ENCODE data around the gene XRCC6. TPM values are rescaled to one million over a fixed set of nuclear protein-coding genes. Genes with fewer than 3 reads are reported as not detected.

Gene XRCC6
- total and polyA plus RNA-seq, 9 of the 15 experiments (the other 6 are each of a cell fraction or from before 2014, with no cell fraction given) = 151 to 440 (median 318) TPM

DNA sequence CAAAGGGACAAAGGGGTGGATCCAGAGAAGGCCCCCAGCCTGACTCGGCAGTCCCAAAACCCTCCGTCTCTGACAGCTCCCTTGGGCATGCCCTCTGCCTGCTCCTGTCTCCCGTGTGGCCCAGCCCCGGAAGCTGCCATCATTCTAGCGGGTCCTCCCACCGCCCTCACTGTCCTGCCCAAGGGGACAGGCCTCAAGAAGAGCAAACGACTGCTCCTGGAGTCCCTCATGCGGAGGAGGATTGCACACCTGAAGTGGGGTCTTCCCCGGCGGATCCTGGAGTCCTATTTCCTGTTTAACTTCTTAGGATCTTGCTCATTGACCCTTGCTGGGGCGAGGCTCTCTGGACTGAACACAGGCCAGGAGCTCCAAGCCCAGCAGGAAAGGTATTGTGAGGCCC, 75.6 kb downstream of the XRCC6 start:
- in situ Hi-C loops (cut with MboI) (loop anchor here (5.0 kb wide), 1 partner anchor 246 kb away; no protein-coding TSS in a partner anchor), intact Hi-C loops (cut with micrococcal nuclease) (loop anchor here (1.0 to 5.0 kb wide), 2 partner anchors 51 to 245 kb away; no protein-coding TSS in a partner anchor)
- DNase-seq (ENCODE audit: extremely low read depth in 1 of 4, low spot score in 3 of 4) = no peak
- Histone ChIP-seq H3K27ac (ENCODE audit: extremely low read depth, low read depth, low read length) (no peak overlapping the region), H3K36me3 (ENCODE audit: control insufficient read depth, insufficient read depth, low read length) (peaks cover 9% of the 10 kb centered on the region; the same call in 2 of the 3 replicates), H3K27me3 (ENCODE audit: control insufficient read depth in 2 of 2, insufficient read depth in 2 of 2, low read length in 2 of 2) (no peaks in the 10 kb centered on the region), H3K9me3 (replicated peaks; ENCODE audit: control insufficient read depth, insufficient read depth, low read depth, low read length) (no peaks in the 10 kb centered on the region), H3K4me2 (ENCODE audit: insufficient read depth, low read length) (no peak overlapping the region; the same call in 1 of the 2 replicates), H3K4me1 (replicated peaks in 1 of 2; ENCODE audit: control insufficient read depth in 2 of 2, insufficient read depth in 2 of 2, low read length in 2 of 2) (peaks cover 2 to 18% of the 10 kb centered on the region in 2 experiments; a peak in 2 of 5 replicates), H3K9me1 (ENCODE audit: control insufficient read depth, insufficient read depth, low read length) (no peaks in the 10 kb centered on the region), H3K79me2 (ENCODE audit: control insufficient read depth, insufficient read depth, low read length) (no peaks in the 10 kb centered on the region), H3K4me3 (no peak overlapping the region), H4K20me1 (replicated peaks; ENCODE audit: control insufficient read depth, insufficient read depth, low read length) (no peaks in the 10 kb centered on the region; the same call in none of the 2 replicates), H3K9ac (ENCODE audit: insufficient read depth in 1 of 2, low read depth in 2 of 2, low read length in 2 of 2) (peak overlapping the region in 1 of 2 experiments; percentile 77; a peak in 2 of 4 replicates), H2AFZ (ENCODE audit: low read depth, low read length) (peak overlapping the region; percentile 60)
- ATAC-seq = peak; percentile 54
- FAIRE-seq = no peak
- TF ChIP-seq ZFX (CRISPR knock-in tag; IDR thresholded peaks at IDR 0.05) (peak; percentile 26; the same call in 1 of the 2 replicates), SREBF1 (IDR thresholded peaks at IDR 0.05; ENCODE audit: borderline replicate concordance, low read depth, low read length) (no peak), ZBTB17 (CRISPR knock-in tag; IDR thresholded peaks at IDR 0.05) (no peak)
- TF ChIP-seq, protein P1, sequence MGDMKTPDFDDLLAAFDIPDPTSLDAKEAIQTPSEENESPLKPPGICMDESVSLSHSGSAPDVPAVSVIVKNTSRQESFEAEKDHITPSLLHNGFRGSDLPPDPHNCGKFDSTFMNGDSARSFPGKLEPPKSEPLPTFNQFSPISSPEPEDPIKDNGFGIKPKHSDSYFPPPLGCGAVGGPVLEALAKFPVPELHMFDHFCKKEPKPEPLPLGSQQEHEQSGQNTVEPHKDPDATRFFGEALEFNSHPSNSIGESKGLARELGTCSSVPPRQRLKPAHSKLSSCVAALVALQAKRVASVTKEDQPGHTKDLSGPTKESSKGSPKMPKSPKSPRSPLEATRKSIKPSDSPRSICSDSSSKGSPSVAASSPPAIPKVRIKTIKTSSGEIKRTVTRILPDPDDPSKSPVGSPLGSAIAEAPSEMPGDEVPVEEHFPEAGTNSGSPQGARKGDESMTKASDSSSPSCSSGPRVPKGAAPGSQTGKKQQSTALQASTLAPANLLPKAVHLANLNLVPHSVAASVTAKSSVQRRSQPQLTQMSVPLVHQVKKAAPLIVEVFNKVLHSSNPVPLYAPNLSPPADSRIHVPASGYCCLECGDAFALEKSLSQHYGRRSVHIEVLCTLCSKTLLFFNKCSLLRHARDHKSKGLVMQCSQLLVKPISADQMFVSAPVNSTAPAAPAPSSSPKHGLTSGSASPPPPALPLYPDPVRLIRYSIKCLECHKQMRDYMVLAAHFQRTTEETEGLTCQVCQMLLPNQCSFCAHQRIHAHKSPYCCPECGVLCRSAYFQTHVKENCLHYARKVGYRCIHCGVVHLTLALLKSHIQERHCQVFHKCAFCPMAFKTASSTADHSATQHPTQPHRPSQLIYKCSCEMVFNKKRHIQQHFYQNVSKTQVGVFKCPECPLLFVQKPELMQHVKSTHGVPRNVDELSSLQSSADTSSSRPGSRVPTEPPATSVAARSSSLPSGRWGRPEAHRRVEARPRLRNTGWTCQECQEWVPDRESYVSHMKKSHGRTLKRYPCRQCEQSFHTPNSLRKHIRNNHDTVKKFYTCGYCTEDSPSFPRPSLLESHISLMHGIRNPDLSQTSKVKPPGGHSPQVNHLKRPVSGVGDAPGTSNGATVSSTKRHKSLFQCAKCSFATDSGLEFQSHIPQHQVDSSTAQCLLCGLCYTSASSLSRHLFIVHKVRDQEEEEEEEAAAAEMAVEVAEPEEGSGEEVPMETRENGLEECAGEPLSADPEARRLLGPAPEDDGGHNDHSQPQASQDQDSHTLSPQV (IDR thresholded peaks at IDR 0.05) = no peak
- POLR2A ChIA-PET = interaction anchor here (0.5 to 3.0 kb wide), 6 partner anchors 9 to 251 kb away, joined by 3 to 26 read pairs (median 5); partner anchors contain the start of gene SNU13
- 17% methylated on average over 3 of the region's 11 CpGs for WGBS (ENCODE audit: insufficient coverage, low coverage, missing lambda C conversion rate)
- no TSS peak for BruUV-seq (replicated peaks)
- CTCF ChIA-PET (ENCODE audit: low intra/inter-chr PET ratio) = interaction anchor here (0.5 to 2.5 kb wide), 5 partner anchors 161 to 740 kb away, joined by 3 to 29 read pairs (median 3); partner anchors contain the start of gene SHISA8

Measured in K562 (cell line).